BE2C (cell line): ENCODE results near the gene GNB1.

Experiments
- DNase-seq: peaks from one replicate; pipeline ENCODE4 v3.0.0-alpha.2; 2020
- H3K27me3 ChIP-seq: fragments of 250-450 bp; sonication (Bioruptor Pico); 2 replicates; pipeline ENCODE4 v1.5.1; 2020; ENCODE audit warnings: mild to moderate bottlenecking
- H3K36me3 ChIP-seq: fragments of 250-450 bp; sonication (Bioruptor Pico); 2 replicates; pipeline ENCODE4 v1.5.1; 2020; ENCODE audit warnings: mild to moderate bottlenecking
- H3K4me1 ChIP-seq: fragments of 250-450 bp; sonication (Bioruptor Pico); 2 replicates; pipeline ENCODE4 v1.5.1; 2020
- H3K4me3 ChIP-seq: 2 replicates; pipeline ENCODE4 v1.5.1; 2011; ENCODE audit warnings: low read depth, low read length
- H3K9me3 ChIP-seq: fragments of 250-450 bp; sonication (Bioruptor Pico); 2 replicates; pipeline ENCODE4 v1.5.1; 2020
- CTCF ChIP-seq: IDR thresholded peaks from 2 replicates; pipeline ENCODE4 v1.5.1; 2012; ENCODE audit warnings: mild to moderate bottlenecking, low read depth, low read length

Gene GNB1

GRCh38 chr1:1924386-1924785, 33.5 kb upstream of the GNB1 start:
- no peak for DNase-seq
- Histone ChIP-seq H3K36me3 (no peaks in the 10 kb centered on the region), H3K9me3 (no peaks in the 10 kb centered on the region), H3K27me3 (no peaks in the 10 kb centered on the region), H3K4me3 (no peak overlapping the region), H3K4me1 (no peaks in the 10 kb centered on the region)
- TF ChIP-seq CTCF: no peak

- no peak overlapping the region for H3K4me3 ChIP-seq
- H3K4me1 ChIP-seq: no peaks in the 10 kb centered on the region
- H3K36me3 ChIP-seq: no peaks in the 10 kb centered on the region
- H3K9me3 ChIP-seq: no peaks in the 10 kb centered on the region
- DNase-seq: no peak
- no peaks in the 10 kb centered on the region for H3K27me3 ChIP-seq
- no peak for TF ChIP-seq CTCF
These were observed 32.3 kb upstream of the GNB1 start for GRCh38 chr1:1922956-1923833.

GRCh38 chr1:1922702-1922955, 31.7 kb upstream of the GNB1 start:
- no peaks in the 10 kb centered on the region for H3K9me3 ChIP-seq
- H3K4me1 ChIP-seq: no peaks in the 10 kb centered on the region
- no peak for TF ChIP-seq CTCF
- DNase-seq: no peak
- H3K36me3 ChIP-seq: no peaks in the 10 kb centered on the region
- H3K4me3 ChIP-seq: no peak overlapping the region
- H3K27me3 ChIP-seq: no peaks in the 10 kb centered on the region

- Histone ChIP-seq H3K9me3 (no peaks in the 10 kb centered on the region), H3K36me3 (no peaks in the 10 kb centered on the region), H3K4me3 (no peak overlapping the region), H3K4me1 (no peaks in the 10 kb centered on the region), H3K27me3 (no peaks in the 10 kb centered on the region)
- no peak for DNase-seq
- TF ChIP-seq CTCF: no peak
These were observed 31.2 kb upstream of the GNB1 start for GRCh38 chr1:1921901-1922701.

- Histone ChIP-seq H3K9me3 (no peaks in the 10 kb centered on the region), H3K4me3 (no peak overlapping the region), H3K36me3 (no peaks in the 10 kb centered on the region), H3K27me3 (no peaks in the 10 kb centered on the region), H3K4me1 (no peaks in the 10 kb centered on the region)
- no peak for TF ChIP-seq CTCF
- no peak for DNase-seq
These were observed 30.6 kb upstream of the GNB1 start for GRCh38 chr1:1921459-1921862.
